HG03354 (cell line): ENCODE results near the gene SPATA31A1.
"Not testable (repeated sequence)": the region's sequence is repeated elsewhere in the genome, so short reads cannot be mapped to it uniquely, and the experiment has no call there.

Source experiments
- ATAC-seq: cut with Tn5 transposase; IDR thresholded peaks from one replicate; pipeline ENCODE4 v1.9.1; 2021; ENCODE audit warnings: mild to moderate bottlenecking; ENCODE audit not compliant: unreplicated experiment, poor library complexity, severe bottlenecking

The SPATA31A1 gene

GRCh38 chr9:39355369-39355768 is at the start of gene SPATA31A1:
SPATA31A1 (plus strand) TSS chr9:39355669; CDS start chr9:39355731, 62 bp downstream.
- ATAC-seq: not testable (repeated sequence)

- ATAC-seq: not testable (repeated sequence)
These were observed 52.1 kb downstream of the SPATA31A1 start for GRCh38 chr9:39407261-39408204.

GRCh38 chr9:39411254-39411940 is 55.9 kb downstream of the SPATA31A1 start:
- not testable (repeated sequence) for ATAC-seq
